ENCODE results near the gene CHCHD6. TPM values are rescaled to one million over a fixed set of nuclear protein-coding genes. Genes with fewer than 3 reads are reported as not detected.

CHCHD6 gene
- total RNA-seq, 2 experiments from 2014 or later = 8.7 to 9.3 TPM

GRCh38 chr3:126857928-126858327 lies 153.9 kb downstream of the CHCHD6 start:
- no peak overlapping the region for H3K27ac Mint-ChIP-seq
- Histone ChIP-seq H3K4me1 (ENCODE audit: insufficient read depth, low read length) (no peaks in the 10 kb centered on the region), H3K36me3 (ENCODE audit: insufficient read depth, low read length) (no peaks in the 10 kb centered on the region), H3K4me3 (ENCODE audit: low read length) (no peak overlapping the region), H3K27me3 (ENCODE audit: control insufficient read depth in 1 of 2, insufficient read depth in 2 of 2, low read length in 2 of 2) (no peaks in the 10 kb centered on the region), H3K9me3 (ENCODE audit: control insufficient read depth in 1 of 2, insufficient read depth in 1 of 2, low read length in 2 of 2) (no peaks in the 10 kb centered on the region), H3K27ac (ENCODE audit: low read depth in 1 of 2, low read length in 2 of 2) (no peak overlapping the region)
- DNase-seq (no peak), ATAC-seq (ENCODE audit: poor library complexity) (no peak)
- no peak for TF ChIP-seq CTCF (IDR thresholded peaks at IDR 0.05)
- H3K9me3 Mint-ChIP-seq = no peaks in the 10 kb centered on the region
- H3K27me3 Mint-ChIP-seq = no peaks in the 10 kb centered on the region
- H3K4me3 Mint-ChIP-seq = no peak overlapping the region
- intact Hi-C loops (cut with DNase I, micrococcal nuclease) = no loop called here
- POLR2A ChIA-PET = no interaction called here
- no peaks in the 10 kb centered on the region for H3K4me1 Mint-ChIP-seq (ENCODE audit: low read depth)
- peaks cover 55% of the 10 kb centered on the region for H3K36me3 Mint-ChIP-seq (ENCODE audit: low read depth)
- CTCF ChIA-PET = no interaction called here

- H3K4me1 Mint-ChIP-seq (ENCODE audit: low read depth) = no peaks in the 10 kb centered on the region
- no peak for TF ChIP-seq CTCF (IDR thresholded peaks at IDR 0.05)
- CTCF ChIA-PET = no interaction called here
Observed at GRCh38 chr3:126858401-126858800, 154.4 kb downstream of the CHCHD6 start.

GRCh38 chr3:126858887-126859286 lies 154.8 kb downstream of the CHCHD6 start:
- peaks cover 0 to 4% of the 10 kb centered on the region in 2 experiments for H3K9me3 ChIP-seq (ENCODE audit: control insufficient read depth in 1 of 2, insufficient read depth in 1 of 2, low read length in 2 of 2)
- POLR2A ChIA-PET = no interaction called here
- DNase-seq = no peak
- ATAC-seq (ENCODE audit: poor library complexity) = no peak
- no peaks in the 10 kb centered on the region for H3K36me3 ChIP-seq (ENCODE audit: insufficient read depth, low read length)
- no peak for TF ChIP-seq CTCF (IDR thresholded peaks at IDR 0.05)
- no peak overlapping the region for H3K4me3 ChIP-seq (ENCODE audit: low read length)
- Mint-ChIP-seq H3K27me3 (no peaks in the 10 kb centered on the region), H3K36me3 (ENCODE audit: low read depth) (peaks cover 52% of the 10 kb centered on the region), H3K4me3 (no peak overlapping the region), H3K9me3 (no peaks in the 10 kb centered on the region), H3K27ac (no peak overlapping the region), H3K4me1 (ENCODE audit: low read depth) (no peaks in the 10 kb centered on the region)
- H3K27me3 ChIP-seq (ENCODE audit: control insufficient read depth in 1 of 2, insufficient read depth in 2 of 2, low read length in 2 of 2) = no peaks in the 10 kb centered on the region
- intact Hi-C loops (cut with DNase I, micrococcal nuclease) = no loop called here
- H3K4me1 ChIP-seq (ENCODE audit: insufficient read depth, low read length) = no peaks in the 10 kb centered on the region
- CTCF ChIA-PET = no interaction called here
- H3K27ac ChIP-seq (ENCODE audit: low read depth in 1 of 2, low read length in 2 of 2) = no peak overlapping the region

More at GRCh38 chr3:126858401-126858800, 154.4 kb downstream of the CHCHD6 start:
- Mint-ChIP-seq H3K36me3 (ENCODE audit: low read depth) (peaks cover 55% of the 10 kb centered on the region), H3K4me3 (no peak overlapping the region), H3K27me3 (no peaks in the 10 kb centered on the region), H3K27ac (no peak overlapping the region), H3K9me3 (no peaks in the 10 kb centered on the region)
- POLR2A ChIA-PET = no interaction called here
- intact Hi-C loops (cut with DNase I, micrococcal nuclease) = no loop called here
- H3K9me3 ChIP-seq (ENCODE audit: control insufficient read depth in 1 of 2, insufficient read depth in 1 of 2, low read length in 2 of 2) = peaks cover 0 to under 1% of the 10 kb centered on the region in 2 experiments
- no peaks in the 10 kb centered on the region for H3K27me3 ChIP-seq (ENCODE audit: control insufficient read depth in 1 of 2, insufficient read depth in 2 of 2, low read length in 2 of 2)
- H3K4me3 ChIP-seq (ENCODE audit: low read length) = no peak overlapping the region
- ATAC-seq (ENCODE audit: poor library complexity) = no peak
- no peaks in the 10 kb centered on the region for H3K4me1 ChIP-seq (ENCODE audit: insufficient read depth, low read length)
- no peaks in the 10 kb centered on the region for H3K36me3 ChIP-seq (ENCODE audit: insufficient read depth, low read length)
- no peak overlapping the region for H3K27ac ChIP-seq (ENCODE audit: low read depth in 1 of 2, low read length in 2 of 2)
- no peak for DNase-seq
